ENCODE measurements around the gene TSC22D3. TPM values are rescaled to one million over a fixed set of nuclear protein-coding genes. Genes with fewer than 3 reads are reported as not detected.

The TSC22D3 gene
- polyA plus RNA-seq, 1 of the 3 experiments (the other 2 are of a cell fraction): 9.2 TPM

DNA sequence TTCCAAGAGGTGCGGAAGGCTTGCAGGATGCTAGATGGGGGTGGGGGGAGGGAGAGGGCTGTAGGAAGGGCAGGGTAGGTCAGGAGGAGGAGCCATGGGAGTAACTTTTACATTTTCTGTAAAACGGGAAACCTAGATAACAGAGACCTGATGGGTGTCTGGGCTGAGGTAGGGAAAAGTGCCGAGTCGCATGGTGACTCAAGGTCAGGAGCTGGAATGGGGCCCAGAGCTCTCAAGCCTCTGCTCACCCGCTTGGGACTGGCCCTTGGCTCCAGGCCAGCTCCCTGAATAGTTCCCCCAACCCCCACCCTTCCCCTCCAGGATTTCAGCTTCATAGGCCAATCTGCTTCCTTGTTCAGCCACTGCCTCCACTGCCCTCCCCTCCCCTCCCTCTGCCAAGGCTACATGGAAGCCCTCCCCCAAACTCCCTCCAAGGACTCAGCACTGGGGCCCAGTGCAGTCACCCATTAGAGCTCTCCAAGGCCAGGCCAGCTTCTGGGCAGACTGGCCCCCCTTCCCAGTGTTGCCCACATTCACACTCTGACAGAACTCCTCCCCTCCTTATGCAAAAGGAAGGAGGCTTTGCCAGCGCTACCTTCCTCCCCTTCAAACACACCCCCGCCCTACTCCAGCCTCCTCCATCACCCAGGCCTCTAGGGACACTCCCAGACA is 43.6 kb downstream of the TSC22D3 start:
- peak; percentile 44 for DNase-seq
- no peak overlapping the region for H3K27ac ChIP-seq (ENCODE audit: low read depth in 2 of 2, low read length in 1 of 2)
- no peaks in the 10 kb centered on the region for H3K36me3 ChIP-seq (replicated peaks in 1 of 2; ENCODE audit: control insufficient read depth in 1 of 2, insufficient read depth in 2 of 2, low read length in 1 of 2)
- WGBS (ENCODE audit: low lambda C conversion rate): 13% methylated on average over 7 of the region's 7 CpGs
- H3K9ac ChIP-seq: no peak overlapping the region
- H4K20me1 ChIP-seq (ENCODE audit: insufficient read depth): no peaks in the 10 kb centered on the region
- peaks cover 0 to 3% of the 10 kb centered on the region in 2 experiments; a peak in 1 of 4 replicates for H3K4me1 ChIP-seq (ENCODE audit: control insufficient read depth in 1 of 2, insufficient read depth in 2 of 2, low read depth in 1 of 2, low read length in 1 of 2)
- H3K27me3 ChIP-seq (ENCODE audit: insufficient read depth): peaks cover 9% of the 10 kb centered on the region; the same call in 1 of the 2 replicates
- H3K4me3 ChIP-seq (ENCODE audit: low read depth in 2 of 2, low read length in 1 of 2): no peak overlapping the region
- no peaks in the 10 kb centered on the region for H3K79me2 ChIP-seq (ENCODE audit: insufficient read depth)
- ChIA-PET CTCF (interaction anchor here (0.6 to 2.8 kb wide), 4 partner anchors 9 to 45 kb away, joined by 3 to 8 read pairs (median 4); partner anchors contain the start of gene NCBP2L), POLR2A (interaction anchor here (0.6 kb wide), 1 partner anchor 34 kb away, joined by 3 read pairs; no protein-coding TSS in a partner anchor)
- H3K9me3 ChIP-seq: no peaks in the 10 kb centered on the region
- H3K4me2 ChIP-seq: peak overlapping the region; percentile 11; the same call in 1 of the 2 replicates
- H2AFZ ChIP-seq (ENCODE audit: low read depth): no peak overlapping the region
- H3F3A ChIP-seq (replicated peaks; ENCODE audit: insufficient read depth): no peaks in the 10 kb centered on the region
- no peaks in the 10 kb centered on the region for H3K9me2 ChIP-seq
- TF ChIP-seq MXI1 (IDR thresholded peaks at IDR 0.05; ENCODE audit: low read depth, low read length) (no peak), SMC3 (IDR thresholded peaks at IDR 0.05; ENCODE audit: low read depth, low read length) (no peak), EZH2phosphoT487 (IDR thresholded peaks at IDR 0.05; ENCODE audit: borderline replicate concordance, low read depth) (no peak), FOXJ3 (CRISPR knock-in tag; IDR thresholded peaks at IDR 0.05) (no peak), TCF12 (IDR thresholded peaks at IDR 0.05) (no peak), FOXM1 (IDR thresholded peaks at IDR 0.05; ENCODE audit: low read depth) (no peak), RAD21 (IDR thresholded peaks at IDR 0.05; ENCODE audit: low read length) (no peak), JUND (IDR thresholded peaks at IDR 0.05) (peak; percentile 26; the same call in 1 of the 2 replicates), EP300 (IDR thresholded peaks at IDR 0.05; ENCODE audit: borderline replicate concordance in 1 of 2, low read depth in 1 of 2, low read length in 1 of 2) (no peak), RCOR1 (IDR thresholded peaks at IDR 0.05; ENCODE audit: low read length) (no peak), MEF2A (IDR thresholded peaks at IDR 0.05; ENCODE audit: borderline replicate concordance, low read depth) (no peak), CHD2 (IDR thresholded peaks at IDR 0.05; ENCODE audit: low read length, partially characterized antibody) (no peak), NFIC (IDR thresholded peaks at IDR 0.05; ENCODE audit: borderline replicate concordance) (peak; percentile 93), RXRA (IDR thresholded peaks at IDR 0.05; ENCODE audit: borderline replicate concordance, low read depth) (peak; percentile 52; the same call in 1 of the 2 replicates), NRF1 (IDR thresholded peaks at IDR 0.05; ENCODE audit: low read depth, low read length) (no peak), TAF1 (IDR thresholded peaks at IDR 0.05; ENCODE audit: borderline replicate concordance, low read depth, low read length) (no peak)
- TF ChIP-seq, protein P1, sequence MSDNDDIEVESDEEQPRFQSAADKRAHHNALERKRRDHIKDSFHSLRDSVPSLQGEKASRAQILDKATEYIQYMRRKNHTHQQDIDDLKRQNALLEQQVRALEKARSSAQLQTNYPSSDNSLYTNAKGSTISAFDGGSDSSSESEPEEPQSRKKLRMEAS (IDR thresholded peaks at IDR 0.05; ENCODE audit: low read depth): no peak
- TF ChIP-seq, protein P2, sequence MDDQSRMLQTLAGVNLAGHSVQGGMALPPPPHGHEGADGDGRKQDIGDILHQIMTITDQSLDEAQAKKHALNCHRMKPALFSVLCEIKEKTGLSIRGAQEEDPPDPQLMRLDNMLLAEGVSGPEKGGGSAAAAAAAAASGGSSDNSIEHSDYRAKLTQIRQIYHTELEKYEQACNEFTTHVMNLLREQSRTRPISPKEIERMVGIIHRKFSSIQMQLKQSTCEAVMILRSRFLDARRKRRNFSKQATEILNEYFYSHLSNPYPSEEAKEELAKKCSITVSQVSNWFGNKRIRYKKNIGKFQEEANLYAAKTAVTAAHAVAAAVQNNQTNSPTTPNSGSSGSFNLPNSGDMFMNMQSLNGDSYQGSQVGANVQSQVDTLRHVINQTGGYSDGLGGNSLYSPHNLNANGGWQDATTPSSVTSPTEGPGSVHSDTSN (IDR thresholded peaks at IDR 0.05): no peak
- TF ChIP-seq, protein P3, sequence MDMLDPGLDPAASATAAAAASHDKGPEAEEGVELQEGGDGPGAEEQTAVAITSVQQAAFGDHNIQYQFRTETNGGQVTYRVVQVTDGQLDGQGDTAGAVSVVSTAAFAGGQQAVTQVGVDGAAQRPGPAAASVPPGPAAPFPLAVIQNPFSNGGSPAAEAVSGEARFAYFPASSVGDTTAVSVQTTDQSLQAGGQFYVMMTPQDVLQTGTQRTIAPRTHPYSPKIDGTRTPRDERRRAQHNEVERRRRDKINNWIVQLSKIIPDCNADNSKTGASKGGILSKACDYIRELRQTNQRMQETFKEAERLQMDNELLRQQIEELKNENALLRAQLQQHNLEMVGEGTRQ (IDR thresholded peaks at IDR 0.05; ENCODE audit: borderline replicate concordance, low read depth, low read length): no peak
- TF ChIP-seq, protein P4, sequence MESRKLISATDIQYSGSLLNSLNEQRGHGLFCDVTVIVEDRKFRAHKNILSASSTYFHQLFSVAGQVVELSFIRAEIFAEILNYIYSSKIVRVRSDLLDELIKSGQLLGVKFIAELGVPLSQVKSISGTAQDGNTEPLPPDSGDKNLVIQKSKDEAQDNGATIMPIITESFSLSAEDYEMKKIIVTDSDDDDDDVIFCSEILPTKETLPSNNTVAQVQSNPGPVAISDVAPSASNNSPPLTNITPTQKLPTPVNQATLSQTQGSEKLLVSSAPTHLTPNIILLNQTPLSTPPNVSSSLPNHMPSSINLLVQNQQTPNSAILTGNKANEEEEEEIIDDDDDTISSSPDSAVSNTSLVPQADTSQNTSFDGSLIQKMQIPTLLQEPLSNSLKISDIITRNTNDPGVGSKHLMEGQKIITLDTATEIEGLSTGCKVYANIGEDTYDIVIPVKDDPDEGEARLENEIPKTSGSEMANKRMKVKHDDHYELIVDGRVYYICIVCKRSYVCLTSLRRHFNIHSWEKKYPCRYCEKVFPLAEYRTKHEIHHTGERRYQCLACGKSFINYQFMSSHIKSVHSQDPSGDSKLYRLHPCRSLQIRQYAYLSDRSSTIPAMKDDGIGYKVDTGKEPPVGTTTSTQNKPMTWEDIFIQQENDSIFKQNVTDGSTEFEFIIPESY (IDR thresholded peaks at IDR 0.05; ENCODE audit: borderline replicate concordance, low read depth): no peak
- TF ChIP-seq, protein P5, sequence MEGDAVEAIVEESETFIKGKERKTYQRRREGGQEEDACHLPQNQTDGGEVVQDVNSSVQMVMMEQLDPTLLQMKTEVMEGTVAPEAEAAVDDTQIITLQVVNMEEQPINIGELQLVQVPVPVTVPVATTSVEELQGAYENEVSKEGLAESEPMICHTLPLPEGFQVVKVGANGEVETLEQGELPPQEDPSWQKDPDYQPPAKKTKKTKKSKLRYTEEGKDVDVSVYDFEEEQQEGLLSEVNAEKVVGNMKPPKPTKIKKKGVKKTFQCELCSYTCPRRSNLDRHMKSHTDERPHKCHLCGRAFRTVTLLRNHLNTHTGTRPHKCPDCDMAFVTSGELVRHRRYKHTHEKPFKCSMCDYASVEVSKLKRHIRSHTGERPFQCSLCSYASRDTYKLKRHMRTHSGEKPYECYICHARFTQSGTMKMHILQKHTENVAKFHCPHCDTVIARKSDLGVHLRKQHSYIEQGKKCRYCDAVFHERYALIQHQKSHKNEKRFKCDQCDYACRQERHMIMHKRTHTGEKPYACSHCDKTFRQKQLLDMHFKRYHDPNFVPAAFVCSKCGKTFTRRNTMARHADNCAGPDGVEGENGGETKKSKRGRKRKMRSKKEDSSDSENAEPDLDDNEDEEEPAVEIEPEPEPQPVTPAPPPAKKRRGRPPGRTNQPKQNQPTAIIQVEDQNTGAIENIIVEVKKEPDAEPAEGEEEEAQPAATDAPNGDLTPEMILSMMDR (IDR thresholded peaks at IDR 0.05): no peak
- TF ChIP-seq, protein P6, sequence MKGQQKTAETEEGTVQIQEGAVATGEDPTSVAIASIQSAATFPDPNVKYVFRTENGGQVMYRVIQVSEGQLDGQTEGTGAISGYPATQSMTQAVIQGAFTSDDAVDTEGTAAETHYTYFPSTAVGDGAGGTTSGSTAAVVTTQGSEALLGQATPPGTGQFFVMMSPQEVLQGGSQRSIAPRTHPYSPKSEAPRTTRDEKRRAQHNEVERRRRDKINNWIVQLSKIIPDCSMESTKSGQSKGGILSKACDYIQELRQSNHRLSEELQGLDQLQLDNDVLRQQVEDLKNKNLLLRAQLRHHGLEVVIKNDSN (IDR thresholded peaks at IDR 0.05; ENCODE audit: borderline replicate concordance, low read depth): no peak

Measured in SK-N-SH (cell line).